NT2/D1 (cell line): ENCODE measurements around the gene GRK4.

ENCODE experiments used
- DNase-seq: peaks from one replicate; pipeline ENCODE4 v3.0.0-alpha.2; 2011; ENCODE audit warnings: low read depth, low spot score
- H3K27me3 ChIP-seq: 2 replicates; pipeline ENCODE4 v1.6.0; 2011; ENCODE audit warnings: mild to moderate bottlenecking; ENCODE audit not compliant: insufficient read length, insufficient read depth
- H3K36me3 ChIP-seq: 2 replicates; pipeline ENCODE4 v1.6.1; 2011; ENCODE audit warnings: mild to moderate bottlenecking, low read length, mixed read lengths; ENCODE audit not compliant: insufficient read depth, insufficient read length
- H3K4me1 ChIP-seq: 2 replicates; pipeline ENCODE4 v1.5.1; 2011; ENCODE audit not compliant: insufficient read depth, insufficient read length
- H3K4me3 ChIP-seq: 2 replicates; pipeline ENCODE4 v1.5.1; 2011; ENCODE audit warnings: low read depth; ENCODE audit not compliant: insufficient read length
- H3K9ac ChIP-seq: 2 replicates; pipeline ENCODE4 v1.6.0; 2011; ENCODE audit warnings: low read depth; ENCODE audit not compliant: insufficient read length
- H3K9me3 ChIP-seq: 2 replicates; pipeline ENCODE4 v1.5.1; 2011; ENCODE audit warnings: mild to moderate bottlenecking, low read length; ENCODE audit not compliant: insufficient read depth
- SUZ12 ChIP-seq: IDR thresholded peaks from 2 replicates; pipeline ENCODE4 v1.6.1; 2011; ENCODE audit not compliant: insufficient read length, insufficient read depth; ENCODE audit errors: extremely low read depth
- YY1 ChIP-seq: IDR thresholded peaks from 2 replicates; pipeline ENCODE4 v1.6.1; 2011; ENCODE audit not compliant: insufficient read length, insufficient read depth
- ZNF274 ChIP-seq: IDR thresholded peaks from 2 replicates; pipeline ENCODE4 v1.6.1; 2011; ENCODE audit warnings: mild to moderate bottlenecking, low read depth, low read length

GRK4 gene

GRCh38 chr4:2940267-2941137 lies 22.9 kb upstream of the GRK4 start:
- no peak for DNase-seq
- peaks cover 98% of the 10 kb centered on the region for H3K36me3 ChIP-seq

GRCh38 chr4:2941138-2942036 lies 22.0 kb upstream of the GRK4 start:
- no peak overlapping the region for H3K9ac ChIP-seq
- H3K9me3 ChIP-seq: no peaks in the 10 kb centered on the region
- no peaks in the 10 kb centered on the region for H3K27me3 ChIP-seq
- H3K4me1 ChIP-seq: peaks cover 22% of the 10 kb centered on the region
- TF ChIP-seq SUZ12 (no peak), ZNF274 (no peak), YY1 (no peak)
- H3K4me3 ChIP-seq: no peak overlapping the region
- H3K36me3 ChIP-seq: peaks cover 99% of the 10 kb centered on the region
- no peak for DNase-seq

More at GRCh38 chr4:2940267-2941137, 22.9 kb upstream of the GRK4 start:
- Histone ChIP-seq H3K9ac (no peak overlapping the region), H3K4me1 (peaks cover 26% of the 10 kb centered on the region), H3K4me3 (no peak overlapping the region), H3K9me3 (no peaks in the 10 kb centered on the region), H3K27me3 (no peaks in the 10 kb centered on the region)
- TF ChIP-seq YY1 (no peak), SUZ12 (no peak), ZNF274 (no peak)

GRCh38 chr4:2942037-2942531 lies 21.3 kb upstream of the GRK4 start:
- no peak overlapping the region for H3K9ac ChIP-seq
- H3K4me1 ChIP-seq: peaks cover 15% of the 10 kb centered on the region
- no peaks in the 10 kb centered on the region for H3K9me3 ChIP-seq
- DNase-seq: no peak
- H3K36me3 ChIP-seq: peaks cover 99% of the 10 kb centered on the region
- TF ChIP-seq YY1 (no peak), SUZ12 (no peak), ZNF274 (no peak)
- H3K4me3 ChIP-seq: no peak overlapping the region
- H3K27me3 ChIP-seq: no peaks in the 10 kb centered on the region

GRCh38 chr4:2942532-2943363 lies 20.6 kb upstream of the GRK4 start:
- no peak for DNase-seq
- TF ChIP-seq SUZ12 (no peak), ZNF274 (no peak), YY1 (no peak)

GRCh38 chr4:2943364-2944090 lies 19.8 kb upstream of the GRK4 start:
- Histone ChIP-seq H3K36me3 (peaks cover 100% of the 10 kb centered on the region), H3K27me3 (no peaks in the 10 kb centered on the region), H3K4me1 (peaks cover 14% of the 10 kb centered on the region), H3K9me3 (no peaks in the 10 kb centered on the region), H3K4me3 (no peak overlapping the region), H3K9ac (no peak overlapping the region)
- DNase-seq: no peak
- TF ChIP-seq SUZ12 (no peak), YY1 (no peak), ZNF274 (no peak)

More at GRCh38 chr4:2942532-2943363, 20.6 kb upstream of the GRK4 start:
- peaks cover 99% of the 10 kb centered on the region for H3K36me3 ChIP-seq
- H3K27me3 ChIP-seq: no peaks in the 10 kb centered on the region
- peaks cover 14% of the 10 kb centered on the region for H3K4me1 ChIP-seq
- no peaks in the 10 kb centered on the region for H3K9me3 ChIP-seq
- H3K9ac ChIP-seq: no peak overlapping the region
- H3K4me3 ChIP-seq: no peak overlapping the region

GRCh38 chr4:2944091-2944482 lies 19.3 kb upstream of the GRK4 start:
- Histone ChIP-seq H3K36me3 (peaks cover 100% of the 10 kb centered on the region), H3K9me3 (no peaks in the 10 kb centered on the region)

More at GRCh38 chr4:2944091-2944482, 19.3 kb upstream of the GRK4 start:
- no peaks in the 10 kb centered on the region for H3K27me3 ChIP-seq
- H3K4me1 ChIP-seq: peaks cover 14% of the 10 kb centered on the region
- no peak overlapping the region for H3K9ac ChIP-seq
- no peak for DNase-seq
- TF ChIP-seq YY1 (no peak), ZNF274 (no peak), SUZ12 (no peak)
- no peak overlapping the region for H3K4me3 ChIP-seq
